ENCODE results near the gene CLEC7A.

Gene CLEC7A

GRCh38 chr12:10088955-10089900 lies 40.8 kb downstream of the CLEC7A start:
- no peak for DNase-seq

- DNase-seq, result no peak
Measured at GRCh38 chr12:10088031-10088430, 42.0 kb downstream of the CLEC7A start.

- DNase-seq, result no peak
Measured at GRCh38 chr12:10086387-10086786, 43.6 kb downstream of the CLEC7A start.

GRCh38 chr12:10084733-10085132 lies 45.3 kb downstream of the CLEC7A start:
- DNase-seq, result no peak

GRCh38 chr12:10082117-10082874 lies 47.7 kb downstream of the CLEC7A start:
- no peak for DNase-seq

- DNase-seq, result no peak
Measured at GRCh38 chr12:10075451-10075850, 54.5 kb downstream of the CLEC7A start.

- DNase-seq, result no peak
Measured at GRCh38 chr12:10073261-10073660, 56.7 kb downstream of the CLEC7A start.

GRCh38 chr12:10072131-10072530 lies 57.9 kb downstream of the CLEC7A start:
- no peak for DNase-seq

GRCh38 chr12:10070380-10070779 lies 59.6 kb downstream of the CLEC7A start:
- no peak for DNase-seq

- DNase-seq, result no peak
Measured at GRCh38 chr12:10069976-10070375, 60.0 kb downstream of the CLEC7A start.

GRCh38 chr12:10069099-10069498 lies 60.9 kb downstream of the CLEC7A start:
- no peak for DNase-seq

- DNase-seq, result no peak
Measured at GRCh38 chr12:10068644-10069043, 61.4 kb downstream of the CLEC7A start.

GRCh38 chr12:10067942-10068341 lies 62.1 kb downstream of the CLEC7A start:
- no peak for DNase-seq

GRCh38 chr12:10067264-10067663 lies 62.7 kb downstream of the CLEC7A start:
- no peak for DNase-seq

Measured in DMS 273 treated with DMSO at 0.1 percent for 48 hours (cell line).